Nucleus accumbens (tissue), 56 donors: ENCODE data around the gene TTC8.
A peak's percentile ranks its signal among the peaks of the same experiment; 100 is the strongest.
"Not testable (repeated sequence)": the region's sequence is repeated elsewhere in the genome, so short reads cannot be mapped to it uniquely, and the experiment has no call there.

ENCODE experiments used
- DNase-seq, 56 donors: peaks; one replicate each; lab custom pipeline; 2025; lab: John Stamatoyannopoulos, UW

Gene TTC8

GRCh38 chr14:88824314-88825077 lies at the start of gene TTC8:
TTC8 (plus strand) TSS chr14:88824651; CDS start chr14:88824708, 57 bp downstream.
- DNase-seq, result peak in 55 of 56 donors; percentile 5 to 95 (median 78)

GRCh38 chr14:88775532-88775931 lies 48.9 kb upstream of the TTC8 start:
- no peak for DNase-seq

- DNase-seq, result no peak
Observed at GRCh38 chr14:88785911-88786310, 38.5 kb upstream of the TTC8 start.

GRCh38 chr14:88786715-88787114 lies 37.7 kb upstream of the TTC8 start:
- no peak for DNase-seq

- not testable (repeated sequence) for DNase-seq
Observed at GRCh38 chr14:88789573-88789972, 34.9 kb upstream of the TTC8 start.

GRCh38 chr14:88790501-88791251 lies 33.8 kb upstream of the TTC8 start:
- no peak for DNase-seq

GRCh38 chr14:88791252-88791621 lies 33.2 kb upstream of the TTC8 start:
- no peak for DNase-seq

- DNase-seq, result peak in 41 of 56 donors; percentile 5 to 67 (median 38)
Observed at GRCh38 chr14:88791629-88792472, 32.6 kb upstream of the TTC8 start.

- peak in 55 of 56 donors; percentile 13 to 89 (median 77) for DNase-seq
Observed at GRCh38 chr14:88792473-88793258, 31.8 kb upstream of the TTC8 start, which contains the start of gene EML5. EML5 (minus strand) TSS chr14:88792953; CDS start chr14:88792503, 450 bp downstream.

GRCh38 chr14:88793259-88793625 lies 31.2 kb upstream of the TTC8 start:
- DNase-seq, result peak in 6 of 56 donors; percentile 20 to 36 (median 27)

GRCh38 chr14:88798156-88798555 lies 26.3 kb upstream of the TTC8 start:
- peak in 4 of 56 donors; percentile 3 to 7 (median 6) for DNase-seq

- DNase-seq, result no peak
Observed at GRCh38 chr14:88799522-88799921, 24.9 kb upstream of the TTC8 start.

GRCh38 chr14:88802596-88802995 lies 21.9 kb upstream of the TTC8 start:
- DNase-seq, result no peak

- no peak for DNase-seq
Observed at GRCh38 chr14:88804035-88804434, 20.4 kb upstream of the TTC8 start.

GRCh38 chr14:88804477-88804876 lies 20.0 kb upstream of the TTC8 start:
- DNase-seq, result no peak

GRCh38 chr14:88808359-88808758 lies 16.1 kb upstream of the TTC8 start:
- no peak for DNase-seq

- DNase-seq, result no peak
Observed at GRCh38 chr14:88815980-88816379, 8.5 kb upstream of the TTC8 start.

- DNase-seq, result no peak
Observed at GRCh38 chr14:88818018-88818417, 6.4 kb upstream of the TTC8 start.

- DNase-seq, result not testable (repeated sequence)
Observed at GRCh38 chr14:88819674-88820073, 4.8 kb upstream of the TTC8 start.

- DNase-seq, result no peak
Observed at GRCh38 chr14:88821378-88821777, 3.1 kb upstream of the TTC8 start.
